IMR-90 (cell line): ENCODE results near the gene ANKRD55. TPM values are rescaled to one million over a fixed set of nuclear protein-coding genes. Genes with fewer than 3 reads are reported as not detected.
A peak's percentile ranks its signal among the peaks of the same experiment; 100 is the strongest.

ENCODE experiments used
- ATAC-seq: fragments of 200-7000 bp; cut with Tn5 transposase; 2 replicates; pipeline ENCODE4 v1.9.1; 2020; ENCODE audit warnings: low read depth, mild to moderate bottlenecking, moderate library complexity
- BruUV-seq: library from RNA; stranded (reverse); fragments of 400-500 nt; replicated peaks from 2 replicates; lab custom pipeline; 2021; lab: Mats Ljungman, UMichigan
- CTCF ChIA-PET: fragments of 300-600 bp; formaldehyde crosslinking; extraction: SDS; loops from one replicate; lab custom pipeline; 2021; ENCODE audit warnings: antibody characterized with exemption; lab: Yijun Ruan, JAX
- POLR2A ChIA-PET: fragments of 300-600 bp; sonication (Branson Sonifier 250); formaldehyde crosslinking; loops from one replicate; lab custom pipeline; 2022; ENCODE audit warnings: antibody characterized with exemption; ENCODE audit not compliant: unreplicated experiment; lab: Charles Lee
- DNase-seq: peaks from one replicate; pipeline ENCODE4 v3.0.0; 2013
- H2AFZ ChIP-seq: replicated peaks from 2 replicates; pipeline ENCODE3; 2013; ENCODE audit warnings: low read length, mild to moderate bottlenecking; ENCODE audit not compliant: poor library complexity
- H2AK5ac ChIP-seq: 2 replicates; pipeline ENCODE4 v1.6.1; 2013; ENCODE audit warnings: low read depth, low read length, inconsistent platforms
- H2AK9ac ChIP-seq: replicated peaks from 2 replicates; pipeline ENCODE3; 2013; ENCODE audit warnings: mild to moderate bottlenecking, low read depth, low read length, moderate library complexity; ENCODE audit not compliant: poor library complexity
- H2BK120ac ChIP-seq: 2 replicates; pipeline ENCODE4 v1.6.1; 2013; ENCODE audit warnings: low read depth, low read length, inconsistent platforms
- H2BK15ac ChIP-seq: 3 replicates; pipeline ENCODE4 v1.6.1; 2013; ENCODE audit warnings: low read depth, low read length, inconsistent platforms
- H2BK20ac ChIP-seq: 2 replicates; pipeline ENCODE4 v1.6.1; 2013; ENCODE audit warnings: low read depth, mild to moderate bottlenecking, inconsistent platforms, low read length, moderate library complexity
- H2BK5ac ChIP-seq: 2 replicates; pipeline ENCODE4 v1.6.1; 2013; ENCODE audit warnings: mild to moderate bottlenecking, low read depth, low read length, inconsistent platforms; ENCODE audit not compliant: poor library complexity, severe bottlenecking
- H3K14ac ChIP-seq: replicated peaks from 2 replicates; pipeline ENCODE4 v1.6.1; 2013; ENCODE audit warnings: low read depth, low read length, inconsistent platforms
- H3K18ac ChIP-seq: 2 replicates; pipeline ENCODE4 v1.6.1; 2013; ENCODE audit warnings: low read depth, low read length, control low read depth
- H3K23ac ChIP-seq: 2 replicates; pipeline ENCODE4 v1.6.1; 2013; ENCODE audit warnings: low read depth, low read length, inconsistent platforms
- H3K27ac ChIP-seq: 2 replicates; pipeline ENCODE4 v1.5.1; 2013; ENCODE audit warnings: mild to moderate bottlenecking, control low read depth, low read length; ENCODE audit not compliant: insufficient read depth
- H3K27me3 ChIP-seq: 2 replicates; pipeline ENCODE4 v1.6.1; 2013; ENCODE audit warnings: low read length; ENCODE audit not compliant: control insufficient read depth, insufficient read depth
- H3K36me3 ChIP-seq: 2 replicates; pipeline ENCODE4 v1.6.1; 2013; ENCODE audit warnings: low read length, mixed read lengths; ENCODE audit not compliant: control insufficient read depth, insufficient read depth
- H3K4ac ChIP-seq: 2 replicates; pipeline ENCODE4 v1.6.1; 2013; ENCODE audit warnings: low read depth, low read length, inconsistent platforms
- H3K4me1 ChIP-seq: 2 replicates; pipeline ENCODE4 v1.6.1; 2013; ENCODE audit warnings: low read length, mixed read lengths; ENCODE audit not compliant: control insufficient read depth, insufficient read depth
- H3K4me2 ChIP-seq: 2 replicates; pipeline ENCODE4 v1.6.1; 2013; ENCODE audit warnings: low read depth, mild to moderate bottlenecking, control low read depth, low read length, moderate library complexity
- H3K4me3 ChIP-seq: 2 replicates; pipeline ENCODE4 v1.5.1; 2013; ENCODE audit warnings: low read depth, mild to moderate bottlenecking, control low read depth, low read length, moderate library complexity; ENCODE audit not compliant: insufficient read depth
- H3K56ac ChIP-seq: 2 replicates; pipeline ENCODE4 v1.6.1; 2013; ENCODE audit warnings: low read length, inconsistent platforms; ENCODE audit not compliant: insufficient read depth; ENCODE audit errors: extremely low read depth
- H3K79me1 ChIP-seq, 2 experiments: 2 replicates each; pipeline ENCODE4 v1.6.1; 2013; ENCODE audit warnings: low read length in 2 of 2, inconsistent platforms in 1 of 2, low read depth in 1 of 2
- H3K9ac ChIP-seq: 2 replicates; pipeline ENCODE4 v1.6.1; 2013; ENCODE audit warnings: low read depth, low read length, control low read depth
- H3K9me1 ChIP-seq: 2 replicates; pipeline ENCODE4 v1.6.1; 2013; ENCODE audit warnings: low read length, inconsistent platforms; ENCODE audit not compliant: insufficient read depth
- H3K9me3 ChIP-seq: 2 replicates; pipeline ENCODE4 v1.6.1; 2013; ENCODE audit warnings: low read length; ENCODE audit not compliant: control insufficient read depth, insufficient read depth
- H4K20me1 ChIP-seq: 2 replicates; pipeline ENCODE4 v1.6.1; 2013; ENCODE audit warnings: low read length, inconsistent platforms; ENCODE audit not compliant: insufficient read depth
- H4K5ac ChIP-seq: 2 replicates; pipeline ENCODE4 v1.6.1; 2013; ENCODE audit warnings: mild to moderate bottlenecking, low read depth, low read length, control low read depth
- H4K8ac ChIP-seq, 2 experiments: 2 replicates each; pipeline ENCODE4 v1.6.1; 2013; ENCODE audit warnings: low read depth in 2 of 2, low read length in 2 of 2, control low read depth in 1 of 2, inconsistent platforms in 1 of 2
- H4K91ac ChIP-seq: 2 replicates; pipeline ENCODE4 v1.6.1; 2013; ENCODE audit warnings: low read depth, low read length, inconsistent platforms; ENCODE audit not compliant: insufficient read depth
- BHLHE40 ChIP-seq: fragments of 150-350 bp; IDR thresholded peaks from 2 replicates; pipeline ENCODE4 v1.6.1; 2016; ENCODE audit warnings: mild to moderate bottlenecking, low read depth, low read length
- CHD1 ChIP-seq: IDR thresholded peaks from 2 replicates; pipeline ENCODE4 v1.6.1; 2012; ENCODE audit warnings: low read depth, low read length, improper control_type of control experiment
- ELK1 ChIP-seq: fragments of 150-350 bp; IDR thresholded peaks from 2 replicates; pipeline ENCODE4 v1.6.1; 2016; ENCODE audit warnings: low read depth, mild to moderate bottlenecking, low read length, moderate library complexity, borderline replicate concordance
- MAFK ChIP-seq: IDR thresholded peaks from 2 replicates; pipeline ENCODE4 v1.6.1; 2012; ENCODE audit warnings: low read depth, low read length, improper control_type of control experiment
- MAZ ChIP-seq: IDR thresholded peaks from 2 replicates; pipeline ENCODE4 v1.6.1; 2012; ENCODE audit warnings: low read depth, mild to moderate bottlenecking, low read length, improper control_type of control experiment, moderate library complexity, borderline replicate concordance
- MXI1 ChIP-seq: IDR thresholded peaks from 2 replicates; pipeline ENCODE4 v1.6.1; 2012; ENCODE audit warnings: low read depth, mild to moderate bottlenecking, low read length, moderate library complexity, borderline replicate concordance
- POLR2A ChIP-seq: IDR thresholded peaks from 2 replicates; pipeline ENCODE4 v1.6.1; 2012; ENCODE audit warnings: mild to moderate bottlenecking, low read depth, low read length
- RFX5 ChIP-seq: IDR thresholded peaks from 2 replicates; pipeline ENCODE4 v1.8.0; 2012; ENCODE audit warnings: low read depth, mild to moderate bottlenecking, low read length, moderate library complexity
- SMC3 ChIP-seq: fragments of 150-350 bp; IDR thresholded peaks from 2 replicates; pipeline ENCODE4 v1.6.1; 2016; ENCODE audit warnings: low read depth, mild to moderate bottlenecking, antibody characterized with exemption, low read length, moderate library complexity
- USF2 ChIP-seq: fragments of 150-350 bp; IDR thresholded peaks from 2 replicates; pipeline ENCODE4 v1.6.1; 2017; ENCODE audit warnings: mild to moderate bottlenecking, antibody characterized with exemption, low read length, low read depth
- WGBS, 2 experiments: methylation state at CpG; one replicate each; pipeline versions ENCODE4 v1.1.5 to v1.1.7; 2013; ENCODE audit warnings: missing lambda C conversion rate in 2 of 2; ENCODE audit not compliant: insufficient read length in 1 of 2; ENCODE audit errors: extremely low coverage in 2 of 2; 5-methylcytosine and 5-hydroxymethylcytosine counted together
- dilution Hi-C: fragments of 300-500 bp; cut with HindIII; formaldehyde crosslinking; loops from one replicate; pipeline ENCODE4 v1.14.3; 2018; ENCODE audit warnings: low sequenced_read_pairs; ENCODE audit not compliant: unreplicated experiment
- in situ Hi-C: fragments of 300-500 bp; cut with MboI; formaldehyde crosslinking; loops from 3 replicates; pipeline ENCODE4 v1.14.3; 2019; ENCODE audit warnings: low sequenced_read_pairs, inconsistent platforms, mixed read lengths
- intact Hi-C: fragments of 100-400 bp; cut with micrococcal nuclease; formaldehyde crosslinking; loops from 2 replicates; pipeline ENCODE4 v1.10.0; 2022
- polyA plus RNA-seq, 3 experiments: library from polyadenylated mRNA; depleted of rRNA; stranded (reverse); fragments of >200 nt; gene quantifications; 2 replicates each; pipeline ENCODE4 v1.2.3, GENCODE V29; 2012; ENCODE audit warnings: low replicate concordance in 1 of 3
- total RNA-seq: library from RNA; depleted of rRNA; stranded (reverse); fragments of >200 nt; gene quantifications from 2 replicates; pipeline ENCODE4 v1.2.3, GENCODE V29; 2012

Gene ANKRD55
- total and polyA plus RNA-seq, 2 of the 4 experiments (the other 2 are of a cell fraction), result not detected

- Histone ChIP-seq H2AFZ (no peak overlapping the region), H3K27ac (peak overlapping the region; percentile 68; the same call in 1 of the 2 replicates), H4K8ac (peak overlapping the region in 1 of 2 experiments; percentile 48; a peak in 2 of 4 replicates), H3K27me3 (no peaks in the 10 kb centered on the region), H3K4me2 (no peak overlapping the region), H3K4me1 (peaks cover 16% of the 10 kb centered on the region), H3K9me3 (no peaks in the 10 kb centered on the region), H3K18ac (peak overlapping the region; percentile 42), H4K20me1 (no peaks in the 10 kb centered on the region), H3K9ac (no peak overlapping the region), H3K23ac (0 out of 2 replicates have a peak overlapping the region, but pooled peaks have one; percentile 2), H4K91ac (peak overlapping the region; percentile 8; the same call in 1 of the 2 replicates), H3K14ac (peak overlapping the region; percentile 3; the same call in 1 of the 2 replicates), H2AK9ac (no peak overlapping the region), H2BK5ac (peak overlapping the region; percentile 16), H3K79me1 (0 out of 4 replicates have a peak, but pooled peaks cover 0 to 7% of the 10 kb centered on the region in 2 experiments), H3K4me3 (no peak overlapping the region), H2BK20ac (peak overlapping the region; percentile 75), H2AK5ac (peak overlapping the region; percentile 32), H2BK120ac (peak overlapping the region; percentile 73), H3K56ac (no peak overlapping the region), H3K4ac (peak overlapping the region; percentile 38; the same call in 1 of the 2 replicates), H4K5ac (no peak overlapping the region), H3K36me3 (no peaks in the 10 kb centered on the region), H2BK15ac (peak overlapping the region; percentile 75; the same call in 2 of the 3 replicates), H3K9me1 (peaks cover 18% of the 10 kb centered on the region)
- dilution Hi-C loops (no loop called here), in situ Hi-C loops (no loop called here), intact Hi-C loops (loop anchor here (10.0 kb wide), 1 partner anchor 494 kb away; the partner anchor contains the start of gene SLC38A9)
- TF ChIP-seq MAZ, result no peak
- no peak for TF ChIP-seq CHD1
- TF ChIP-seq ELK1, result no peak
- no peak for TF ChIP-seq MAFK
- no peak for TF ChIP-seq MXI1
- TF ChIP-seq BHLHE40, result no peak
- no peak for TF ChIP-seq USF2
- no peak for TF ChIP-seq POLR2A
- no peak for TF ChIP-seq SMC3
- no peak for TF ChIP-seq RFX5
- CTCF ChIA-PET, result no interaction called here
- ATAC-seq, result no peak
- POLR2A ChIA-PET, result interaction anchor here (0.6 kb wide), 1 partner anchor 615 kb away, joined by 13 read pairs; no protein-coding TSS in a partner anchor
- BruUV-seq, result no TSS peak
- no CpG with 5 or more reads among the region's 9 CpGs for WGBS, 2 experiments
- DNase-seq, result no peak
Observed at GRCh38 chr5:56208681-56209080, 24.4 kb downstream of the ANKRD55 start.
